Mesothelial cell of epicardium (in vitro differentiated cells): Measurements from ENCODE around the gene NKX6-1. TPM values are rescaled to one million over a fixed set of nuclear protein-coding genes. Genes with fewer than 3 reads are reported as not detected.

ENCODE experiments used
- DNase-seq, 2 experiments: peaks; one replicate each; pipeline ENCODE4 v3.0.0; 2021; ENCODE audit warnings: low spot score in 2 of 2; ENCODE audit not compliant: unreplicated experiment in 2 of 2
- H3K27ac Mint-ChIP-seq: 2 replicates; pipeline ENCODE4 v1.8.0; 2021; ENCODE audit warnings: mixed read lengths
- H3K27me3 Mint-ChIP-seq: 2 replicates; pipeline ENCODE4 v1.8.0; 2021; ENCODE audit warnings: low read depth, mixed read lengths
- H3K36me3 Mint-ChIP-seq: 2 replicates; pipeline ENCODE4 v1.8.0; 2021; ENCODE audit warnings: mixed read lengths
- H3K4me1 Mint-ChIP-seq: 2 replicates; pipeline ENCODE4 v1.8.0; 2021; ENCODE audit warnings: mixed read lengths
- H3K4me3 Mint-ChIP-seq: 2 replicates; pipeline ENCODE4 v1.8.0; 2021; ENCODE audit warnings: mild to moderate bottlenecking, moderate library complexity, mixed read lengths
- H3K9me3 Mint-ChIP-seq: 2 replicates; pipeline ENCODE4 v1.8.0; 2021; ENCODE audit warnings: mixed read lengths
- total RNA-seq: library from RNA; stranded (reverse); gene quantifications from 3 replicates; pipeline ENCODE4 v1.2.1, GENCODE V29; 2021
- TF ChIP-seq, protein P1 (sequence below): fragments of 200-600 bp; sonication (generic); IDR thresholded peaks from one replicate; pipeline ENCODE4 v1.5.0; 2021; ENCODE audit warnings: antibody characterized with exemption; ENCODE audit not compliant: unreplicated experiment

The NKX6-1 gene
- total RNA-seq, 1 donor from 2014 or later, result not detected

- TF ChIP-seq, protein P1, sequence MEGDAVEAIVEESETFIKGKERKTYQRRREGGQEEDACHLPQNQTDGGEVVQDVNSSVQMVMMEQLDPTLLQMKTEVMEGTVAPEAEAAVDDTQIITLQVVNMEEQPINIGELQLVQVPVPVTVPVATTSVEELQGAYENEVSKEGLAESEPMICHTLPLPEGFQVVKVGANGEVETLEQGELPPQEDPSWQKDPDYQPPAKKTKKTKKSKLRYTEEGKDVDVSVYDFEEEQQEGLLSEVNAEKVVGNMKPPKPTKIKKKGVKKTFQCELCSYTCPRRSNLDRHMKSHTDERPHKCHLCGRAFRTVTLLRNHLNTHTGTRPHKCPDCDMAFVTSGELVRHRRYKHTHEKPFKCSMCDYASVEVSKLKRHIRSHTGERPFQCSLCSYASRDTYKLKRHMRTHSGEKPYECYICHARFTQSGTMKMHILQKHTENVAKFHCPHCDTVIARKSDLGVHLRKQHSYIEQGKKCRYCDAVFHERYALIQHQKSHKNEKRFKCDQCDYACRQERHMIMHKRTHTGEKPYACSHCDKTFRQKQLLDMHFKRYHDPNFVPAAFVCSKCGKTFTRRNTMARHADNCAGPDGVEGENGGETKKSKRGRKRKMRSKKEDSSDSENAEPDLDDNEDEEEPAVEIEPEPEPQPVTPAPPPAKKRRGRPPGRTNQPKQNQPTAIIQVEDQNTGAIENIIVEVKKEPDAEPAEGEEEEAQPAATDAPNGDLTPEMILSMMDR, result no peak
- peaks cover 9% of the 10 kb centered on the region for H3K4me1 Mint-ChIP-seq
- H3K9me3 Mint-ChIP-seq, result no peaks in the 10 kb centered on the region
- H3K36me3 Mint-ChIP-seq, result no peaks in the 10 kb centered on the region
- no peak overlapping the region for H3K4me3 Mint-ChIP-seq
- H3K27me3 Mint-ChIP-seq, result peaks cover 85% of the 10 kb centered on the region
- no peak for DNase-seq
- H3K27ac Mint-ChIP-seq, result no peak overlapping the region
Measured at GRCh38 chr4:84477738-84478137, 21.4 kb downstream of the NKX6-1 start.

DNA sequence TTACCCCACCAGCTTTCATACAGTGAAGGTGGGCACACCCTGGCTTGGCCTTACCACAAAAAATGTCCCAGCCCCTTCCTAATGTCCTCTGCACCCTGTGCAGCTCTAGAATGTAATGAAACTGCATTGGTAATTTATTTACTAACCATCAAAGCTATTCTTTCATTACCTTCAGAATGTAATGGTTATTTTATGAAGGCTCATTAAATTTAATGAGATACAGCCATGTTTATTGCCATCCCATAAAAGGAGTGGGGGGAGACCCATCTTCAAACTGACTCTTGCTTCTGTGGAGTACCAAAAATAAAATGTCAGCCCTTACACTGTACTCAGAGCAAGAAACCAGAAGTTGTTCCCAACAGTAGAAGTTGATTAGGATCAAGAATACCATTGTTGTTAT, 25.0 kb downstream of the NKX6-1 start:
- DNase-seq, result no peak
- Mint-ChIP-seq H3K9me3 (no peaks in the 10 kb centered on the region), H3K4me1 (no peaks in the 10 kb centered on the region), H3K27ac (no peak overlapping the region), H3K36me3 (no peaks in the 10 kb centered on the region), H3K4me3 (no peak overlapping the region), H3K27me3 (peaks cover 51% of the 10 kb centered on the region)
- TF ChIP-seq, protein P1, result no peak

DNA sequence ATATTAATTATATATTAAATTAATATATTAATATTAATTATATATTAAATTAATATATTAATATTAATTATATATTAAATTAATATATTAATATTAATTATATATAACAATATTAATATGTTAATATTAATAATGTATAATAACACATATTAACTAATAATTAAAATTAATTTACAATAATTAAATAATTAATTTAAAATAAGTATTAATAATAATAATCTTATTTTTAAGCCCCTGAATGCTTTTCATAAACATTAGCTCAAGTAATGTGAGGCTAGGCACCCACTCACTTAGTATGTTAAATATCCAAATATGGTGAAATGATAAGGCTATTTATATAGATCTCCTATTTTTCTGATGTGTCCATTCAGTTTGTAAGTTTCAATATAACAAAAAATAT, 26.9 kb downstream of the NKX6-1 start:
- TF ChIP-seq, protein P1, result no peak
- no peaks in the 10 kb centered on the region for H3K9me3 Mint-ChIP-seq
- no peaks in the 10 kb centered on the region for H3K36me3 Mint-ChIP-seq
- no peak overlapping the region for H3K27ac Mint-ChIP-seq
- peaks cover 42% of the 10 kb centered on the region for H3K27me3 Mint-ChIP-seq
- H3K4me3 Mint-ChIP-seq, result no peak overlapping the region
- no peaks in the 10 kb centered on the region for H3K4me1 Mint-ChIP-seq
- no peak for DNase-seq

DNA sequence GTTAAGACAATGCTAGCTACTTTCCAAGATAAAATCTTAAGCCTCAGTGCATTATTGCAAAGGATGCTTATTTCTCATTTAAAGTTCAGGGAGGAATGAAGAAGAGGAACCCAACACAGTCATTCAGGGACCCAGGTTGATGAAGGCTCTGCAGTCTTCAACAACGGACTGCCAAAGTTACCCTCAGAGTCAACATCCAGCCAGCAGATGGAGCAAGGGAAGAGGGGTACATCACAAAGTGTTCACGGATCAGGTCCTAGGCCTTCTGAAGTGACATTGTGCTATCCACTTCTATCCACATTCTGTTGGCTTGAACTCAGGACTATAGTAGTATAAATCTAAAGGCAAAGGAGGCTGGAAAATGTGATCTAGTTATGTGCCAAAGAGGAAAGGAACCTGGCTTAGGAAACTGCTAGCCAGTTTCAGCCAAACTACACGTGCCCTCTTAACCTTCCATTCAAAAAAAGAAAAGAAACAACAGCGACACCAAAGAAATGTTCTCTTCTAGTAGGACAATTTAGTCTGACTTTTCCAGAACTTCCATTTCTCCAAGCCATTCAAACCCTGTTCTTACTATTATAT, 28.8 kb downstream of the NKX6-1 start:
- TF ChIP-seq, protein P1, result no peak
- H3K4me1 Mint-ChIP-seq, result no peaks in the 10 kb centered on the region
- peaks cover 36% of the 10 kb centered on the region for H3K27me3 Mint-ChIP-seq
- H3K9me3 Mint-ChIP-seq, result no peaks in the 10 kb centered on the region
- H3K36me3 Mint-ChIP-seq, result no peaks in the 10 kb centered on the region
- H3K27ac Mint-ChIP-seq, result no peak overlapping the region
- no peak for DNase-seq
- H3K4me3 Mint-ChIP-seq, result no peak overlapping the region

GRCh38 chr4:84467601-84468000, 31.5 kb downstream of the NKX6-1 start:
- Mint-ChIP-seq H3K36me3 (no peaks in the 10 kb centered on the region), H3K27me3 (peaks cover 20% of the 10 kb centered on the region), H3K27ac (no peak overlapping the region), H3K9me3 (no peaks in the 10 kb centered on the region), H3K4me3 (no peak overlapping the region), H3K4me1 (no peaks in the 10 kb centered on the region)
- DNase-seq, result no peak
- TF ChIP-seq, protein P1, result no peak

DNA sequence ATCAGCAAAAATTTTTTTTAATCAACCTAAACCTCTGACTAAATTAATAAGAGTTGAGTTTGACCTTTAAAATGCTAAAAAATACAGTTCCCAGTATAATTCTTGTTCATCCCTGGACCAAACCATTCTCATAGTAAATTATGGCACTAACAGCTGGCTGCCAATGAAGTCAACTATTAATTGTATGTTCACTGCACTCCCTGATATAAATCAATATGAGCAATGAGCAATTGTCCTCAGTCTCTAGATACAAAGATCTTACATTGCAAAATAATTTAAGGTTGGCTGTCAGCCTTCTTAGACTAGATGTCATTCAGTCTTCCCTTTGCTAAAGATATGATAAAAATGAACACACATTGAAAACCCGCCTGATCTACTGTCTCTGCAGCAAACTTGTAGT, 39.3 kb downstream of the NKX6-1 start:
- H3K27ac Mint-ChIP-seq, result no peak overlapping the region
- H3K36me3 Mint-ChIP-seq, result no peaks in the 10 kb centered on the region
- no peaks in the 10 kb centered on the region for H3K9me3 Mint-ChIP-seq
- TF ChIP-seq, protein P1, result no peak
- H3K27me3 Mint-ChIP-seq, result peaks cover 12% of the 10 kb centered on the region
- H3K4me3 Mint-ChIP-seq, result no peak overlapping the region
- DNase-seq, result no peak
- no peaks in the 10 kb centered on the region for H3K4me1 Mint-ChIP-seq
